Hepatocyte (in vitro differentiated cells): ENCODE data around the gene ACKR4. TPM values are rescaled to one million over a fixed set of nuclear protein-coding genes. Genes with fewer than 3 reads are reported as not detected.
"Not testable (repeated sequence)": the region's sequence is repeated elsewhere in the genome, so short reads cannot be mapped to it uniquely, and the experiment has no call there.

Experiments
- DNase-seq: peaks from one replicate; pipeline ENCODE4 v3.0.0-alpha.2; 2016; ENCODE audit warnings: low spot score
- H2AFZ ChIP-seq: fragments of 200-600 bp; sonication (generic); 2 replicates; pipeline ENCODE4 v1.6.0; 2016; ENCODE audit warnings: antibody characterized with exemption, mild to moderate bottlenecking
- H3K27ac ChIP-seq: fragments of 200-600 bp; sonication (generic); 2 replicates; pipeline ENCODE4 v1.5.1; 2016; ENCODE audit warnings: mild to moderate bottlenecking
- H3K27me3 ChIP-seq: fragments of 200-600 bp; sonication (generic); 2 replicates; pipeline ENCODE4 v1.6.1; 2016
- H3K36me3 ChIP-seq: fragments of 200-600 bp; sonication (generic); replicated peaks from 2 replicates; pipeline ENCODE4 v1.5.1; 2016; ENCODE audit warnings: low read depth; ENCODE audit not compliant: insufficient read depth
- H3K4me1 ChIP-seq: fragments of 200-600 bp; sonication (generic); 2 replicates; pipeline ENCODE4 v1.5.1; 2016; ENCODE audit warnings: mild to moderate bottlenecking, moderate library complexity; ENCODE audit not compliant: insufficient read depth
- H3K4me2 ChIP-seq: fragments of 200-600 bp; sonication (generic); 2 replicates; pipeline ENCODE4 v1.6.0; 2016
- H3K4me3 ChIP-seq: fragments of 200-600 bp; sonication (generic); 2 replicates; pipeline ENCODE4 v1.5.1; 2016; ENCODE audit warnings: mild to moderate bottlenecking
- H3K79me2 ChIP-seq: fragments of 200-600 bp; sonication (generic); 2 replicates; pipeline ENCODE4 v1.6.0; 2017; ENCODE audit warnings: mild to moderate bottlenecking
- H3K9me2 ChIP-seq: fragments of 200-600 bp; sonication (generic); replicated peaks from 2 replicates; pipeline ENCODE4 v1.6.0; 2017; ENCODE audit warnings: mild to moderate bottlenecking; ENCODE audit not compliant: insufficient read depth
- H3K9me3 ChIP-seq: fragments of 200-600 bp; sonication (generic); 2 replicates; pipeline ENCODE4 v1.5.1; 2016; ENCODE audit warnings: low read depth, mild to moderate bottlenecking
- H4K20me1 ChIP-seq: fragments of 200-600 bp; sonication (generic); 2 replicates; pipeline ENCODE4 v1.6.0; 2016; ENCODE audit warnings: mild to moderate bottlenecking; ENCODE audit not compliant: insufficient read depth, poor library complexity, severe bottlenecking
- CTCF ChIP-seq: fragments of 200-600 bp; sonication (generic); IDR thresholded peaks from 2 replicates; pipeline ENCODE4 v1.5.1; 2016; ENCODE audit warnings: antibody characterized with exemption, mild to moderate bottlenecking; ENCODE audit not compliant: poor library complexity
- EZH2 ChIP-seq: fragments of 200-600 bp; sonication (generic); IDR thresholded peaks from 2 replicates; pipeline ENCODE4 v1.6.1; 2016; ENCODE audit warnings: antibody characterized with exemption, mild to moderate bottlenecking, borderline replicate concordance
- EZH2phosphoT487 ChIP-seq: fragments of 200-600 bp; sonication (generic); IDR thresholded peaks from one replicate; pipeline ENCODE4 v1.6.1; 2018; ENCODE audit warnings: antibody characterized with exemption, mild to moderate bottlenecking, low read depth, moderate library complexity; ENCODE audit not compliant: unreplicated experiment, severe bottlenecking
- WGBS: methylation state at CpG from one replicate; pipeline ENCODE4 v1.1.6; 2016; ENCODE audit warnings: low lambda C conversion rate; ENCODE audit errors: missing lambda C conversion rate; 5-methylcytosine and 5-hydroxymethylcytosine counted together
- polyA plus RNA-seq: library from polyadenylated mRNA; unstranded; fragments of >200 nt; fragmentation: Nextera tagmentation; extraction: Ambion mirVana; gene quantifications from 2 replicates; pipeline ENCODE4 v1.2.1, GENCODE V29; 2016
- total RNA-seq: library from RNA; depleted of rRNA; stranded (reverse); fragments of >200 nt; gene quantifications from 2 replicates; pipeline ENCODE4 v1.2.3, GENCODE V29; 2014

Gene ACKR4
- total and polyA plus RNA-seq, 2 experiments from 2014 or later, result 1.2 to 1.8 TPM

GRCh38 chr3:132638706-132639105 is 41.6 kb downstream of the ACKR4 start:
- no peak overlapping the region for H3K4me2 ChIP-seq
- no peaks in the 10 kb centered on the region for H3K27me3 ChIP-seq
- no peak overlapping the region for H2AFZ ChIP-seq
- no peak for TF ChIP-seq CTCF
- no peak for TF ChIP-seq EZH2phosphoT487
- no peak for TF ChIP-seq EZH2
- no peaks in the 10 kb centered on the region for H4K20me1 ChIP-seq
- H3K27ac ChIP-seq, result no peak overlapping the region
- no peak overlapping the region for H3K4me3 ChIP-seq
- H3K9me2 ChIP-seq, result no peaks in the 10 kb centered on the region
- no peaks in the 10 kb centered on the region for H3K9me3 ChIP-seq
- DNase-seq, result no peak
- no peaks in the 10 kb centered on the region for H3K36me3 ChIP-seq
- H3K79me2 ChIP-seq, result no peaks in the 10 kb centered on the region
- H3K4me1 ChIP-seq, result no peaks in the 10 kb centered on the region

GRCh38 chr3:132641427-132641826 is 44.4 kb downstream of the ACKR4 start:
- not testable (repeated sequence) for H3K4me1 ChIP-seq, H3K27ac ChIP-seq, H3K27me3 ChIP-seq, H4K20me1 ChIP-seq, DNase-seq, H3K9me2 ChIP-seq, H3K79me2 ChIP-seq, H3K4me2 ChIP-seq, H3K4me3 ChIP-seq, H2AFZ ChIP-seq, H3K9me3 ChIP-seq, H3K36me3 ChIP-seq
- WGBS, result 82% methylated on average over 2 of the region's 2 CpGs

DNA sequence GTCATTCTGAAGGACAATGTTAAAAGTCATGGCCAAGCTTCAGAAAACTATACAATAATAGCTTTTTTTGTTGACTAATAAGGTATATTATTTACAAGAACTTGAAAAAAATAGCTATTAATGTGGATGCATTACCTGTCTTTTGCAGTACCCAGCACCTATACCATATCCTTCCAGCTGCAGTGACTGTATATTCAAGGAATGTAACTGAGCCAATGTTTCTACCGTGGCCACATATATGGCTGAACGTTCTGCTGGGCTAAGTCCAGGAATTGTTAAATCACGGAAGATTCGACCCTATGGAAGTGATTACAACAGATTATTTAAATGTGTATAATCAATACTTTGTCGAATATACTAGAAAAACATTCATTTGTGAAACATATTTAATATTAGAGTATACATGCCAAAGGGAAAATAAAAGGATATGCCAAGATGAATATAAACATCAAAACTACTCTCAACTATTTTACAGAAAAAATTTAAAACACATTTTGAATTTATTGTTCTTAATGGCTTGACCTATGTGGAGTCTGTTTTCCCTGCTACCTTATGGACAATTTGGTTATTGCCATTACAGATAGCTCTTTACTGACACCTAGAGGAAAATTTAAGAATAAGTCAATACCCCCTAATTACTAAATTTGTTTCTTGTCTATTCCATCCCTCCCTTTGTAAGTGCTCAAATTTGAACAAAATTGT is 44.9 kb downstream of the ACKR4 start:
- H3K9me3 ChIP-seq, result no peaks in the 10 kb centered on the region
- H3K4me1 ChIP-seq, result no peaks in the 10 kb centered on the region
- WGBS, result 76% methylated on average over 5 of the region's 5 CpGs
- H3K79me2 ChIP-seq, result no peaks in the 10 kb centered on the region
- no peak overlapping the region for H3K4me3 ChIP-seq
- no peak for TF ChIP-seq EZH2phosphoT487
- peak; percentile 70 for TF ChIP-seq CTCF
- no peak for TF ChIP-seq EZH2
- H3K4me2 ChIP-seq, result no peak overlapping the region
- H3K36me3 ChIP-seq, result no peaks in the 10 kb centered on the region
- no peak overlapping the region for H3K27ac ChIP-seq
- H3K27me3 ChIP-seq, result no peaks in the 10 kb centered on the region
- H4K20me1 ChIP-seq, result no peaks in the 10 kb centered on the region
- H2AFZ ChIP-seq, result no peak overlapping the region
- peak; percentile 44 for DNase-seq
- no peaks in the 10 kb centered on the region for H3K9me2 ChIP-seq

DNA sequence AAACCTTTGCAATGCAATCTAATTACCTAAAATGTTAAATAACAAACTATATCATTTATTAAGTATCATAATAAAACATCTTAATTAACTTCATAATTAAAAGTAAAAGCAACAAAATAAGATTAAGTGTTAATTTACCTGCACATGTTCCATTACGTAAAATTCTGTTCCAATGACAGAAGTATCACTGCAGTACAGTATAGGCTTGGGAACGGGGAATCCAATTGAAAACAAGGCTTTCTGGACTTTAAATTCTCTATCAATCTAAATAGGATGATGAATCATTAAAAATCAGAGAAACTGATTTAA is 45.4 kb downstream of the ACKR4 start:
- no peaks in the 10 kb centered on the region for H3K36me3 ChIP-seq
- no peak overlapping the region for H3K27ac ChIP-seq
- peaks cover 3% of the 10 kb centered on the region for H3K79me2 ChIP-seq
- 62% methylated on average over 2 of the region's 2 CpGs for WGBS
- no peaks in the 10 kb centered on the region for H4K20me1 ChIP-seq
- no peaks in the 10 kb centered on the region for H3K9me2 ChIP-seq
- H3K9me3 ChIP-seq, result no peaks in the 10 kb centered on the region
- DNase-seq, result no peak
- TF ChIP-seq EZH2, result no peak
- H3K4me3 ChIP-seq, result no peak overlapping the region
- H3K4me1 ChIP-seq, result no peaks in the 10 kb centered on the region
- no peaks in the 10 kb centered on the region for H3K27me3 ChIP-seq
- H3K4me2 ChIP-seq, result no peak overlapping the region
- no peak overlapping the region for H2AFZ ChIP-seq

- Histone ChIP-seq H3K79me2 (peaks cover 8% of the 10 kb centered on the region), H3K9me2 (no peaks in the 10 kb centered on the region), H4K20me1 (no peaks in the 10 kb centered on the region), H3K4me3 (no peak overlapping the region), H3K27me3 (no peaks in the 10 kb centered on the region), H3K4me1 (no peaks in the 10 kb centered on the region), H3K4me2 (no peak overlapping the region), H3K27ac (no peak overlapping the region), H2AFZ (no peak overlapping the region), H3K9me3 (no peaks in the 10 kb centered on the region), H3K36me3 (no peaks in the 10 kb centered on the region)
- WGBS, result 67% methylated on average over 2 of the region's 2 CpGs
- no peak for DNase-seq
- no peak for TF ChIP-seq CTCF
- no peak for TF ChIP-seq EZH2
- TF ChIP-seq EZH2phosphoT487, result no peak
Measured at GRCh38 chr3:132643366-132643765, 46.3 kb downstream of the ACKR4 start.
